HG02970 (cell line): ENCODE data around the gene HTT.

Experiments
- ATAC-seq: cut with Tn5 transposase; IDR thresholded peaks from one replicate; pipeline ENCODE4 v1.9.1; 2021; ENCODE audit warnings: mild to moderate bottlenecking, moderate library complexity, moderate number of reproducible peaks; ENCODE audit not compliant: unreplicated experiment, low FRiP score

HTT gene

GRCh38 chr4:3074078-3074845 lies at the start of gene HTT, which contains the start of gene HTT-AS:
Gene HTT (plus strand): TSS chr4:3074681. CDS start chr4:3074826, 145 bp downstream.
Gene HTT-AS (minus strand): TSS chr4:3074538.
- ATAC-seq = peak; percentile 78

DNA sequence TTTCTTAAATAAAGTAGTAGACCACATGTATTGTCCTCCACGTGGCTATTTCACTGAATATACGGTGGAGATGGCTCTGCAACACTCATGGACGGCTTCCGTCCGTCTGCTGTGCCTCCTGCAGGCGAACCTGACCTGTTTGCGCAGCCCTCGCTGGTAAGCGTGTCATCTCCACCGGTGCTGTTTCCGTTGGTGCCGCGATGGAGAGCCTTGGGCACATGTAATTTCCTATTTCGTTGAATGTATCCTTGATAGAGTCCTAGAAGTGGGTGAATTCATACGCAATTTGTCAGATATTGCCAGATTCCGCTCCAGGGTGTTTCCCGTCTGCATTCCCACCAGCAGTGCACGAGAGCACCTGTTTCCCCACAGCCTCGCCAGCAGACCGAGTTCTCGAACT lies 48.6 kb upstream of the HTT start:
- no peak for ATAC-seq

DNA sequence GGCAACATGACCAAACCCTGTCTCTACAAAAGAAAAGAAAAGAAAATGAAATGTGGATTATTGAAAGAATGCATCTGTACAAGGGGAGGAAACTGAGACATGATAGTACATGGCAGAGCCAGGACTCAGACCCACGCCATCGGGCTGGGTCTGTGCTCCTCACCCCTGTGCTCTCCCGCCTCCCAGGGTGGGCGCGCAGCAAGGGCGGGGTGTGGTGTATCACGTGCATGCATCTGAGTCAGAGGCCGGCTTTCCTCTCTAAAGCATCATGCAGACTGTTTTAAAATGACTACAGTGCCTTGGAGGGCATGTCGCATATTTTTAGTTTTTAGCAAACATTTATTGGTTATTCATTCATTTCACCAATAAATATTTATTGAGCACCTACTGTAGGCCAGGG lies 47.9 kb upstream of the HTT start:
- no peak for ATAC-seq

- no peak for ATAC-seq
Observed at GRCh38 chr4:3029464-3029863, 45.0 kb upstream of the HTT start.

GRCh38 chr4:3030566-3031356 lies 43.7 kb upstream of the HTT start:
- ATAC-seq = no peak

DNA sequence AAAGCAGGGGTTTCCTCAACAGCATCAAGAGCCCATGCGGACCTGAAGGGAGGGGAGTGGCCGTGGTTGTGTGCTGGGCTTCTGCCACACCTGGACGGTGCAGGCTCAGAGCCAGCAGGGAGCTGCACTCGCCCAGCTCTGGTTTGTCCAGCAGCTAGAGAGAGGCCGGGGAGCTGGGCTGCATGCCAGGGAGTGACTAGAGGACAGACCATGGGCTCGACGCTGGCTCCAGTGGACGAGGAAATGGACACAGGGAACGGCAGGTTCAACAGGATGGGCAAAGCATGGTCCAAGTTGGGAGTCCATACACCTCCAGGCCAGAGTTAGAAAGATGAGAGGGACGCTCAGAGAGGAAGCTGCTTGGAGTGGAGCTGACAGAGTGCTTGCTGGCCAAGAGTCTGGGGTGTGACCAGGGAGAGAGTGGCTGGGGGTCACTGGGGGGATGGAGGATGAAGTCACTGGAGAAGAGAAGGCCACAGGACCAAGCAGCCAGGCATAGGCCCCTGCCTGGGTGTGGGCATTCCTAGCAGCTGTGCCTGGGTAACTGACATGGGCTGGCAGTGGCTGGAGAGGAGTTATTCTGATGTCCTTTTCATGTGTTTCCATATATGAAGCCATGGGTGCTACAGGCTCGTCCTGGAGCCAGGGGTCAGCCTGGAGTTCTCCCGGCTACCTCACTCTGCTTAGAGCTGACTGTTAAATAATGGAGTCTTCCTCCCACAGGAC lies 43.0 kb upstream of the HTT start:
- no peak for ATAC-seq

- ATAC-seq = no peak
Observed at GRCh38 chr4:3034231-3034630, 40.2 kb upstream of the HTT start.

GRCh38 chr4:3035249-3035648 lies 39.2 kb upstream of the HTT start:
- ATAC-seq = no peak

GRCh38 chr4:3035674-3036073 lies 38.8 kb upstream of the HTT start:
- no peak for ATAC-seq

DNA sequence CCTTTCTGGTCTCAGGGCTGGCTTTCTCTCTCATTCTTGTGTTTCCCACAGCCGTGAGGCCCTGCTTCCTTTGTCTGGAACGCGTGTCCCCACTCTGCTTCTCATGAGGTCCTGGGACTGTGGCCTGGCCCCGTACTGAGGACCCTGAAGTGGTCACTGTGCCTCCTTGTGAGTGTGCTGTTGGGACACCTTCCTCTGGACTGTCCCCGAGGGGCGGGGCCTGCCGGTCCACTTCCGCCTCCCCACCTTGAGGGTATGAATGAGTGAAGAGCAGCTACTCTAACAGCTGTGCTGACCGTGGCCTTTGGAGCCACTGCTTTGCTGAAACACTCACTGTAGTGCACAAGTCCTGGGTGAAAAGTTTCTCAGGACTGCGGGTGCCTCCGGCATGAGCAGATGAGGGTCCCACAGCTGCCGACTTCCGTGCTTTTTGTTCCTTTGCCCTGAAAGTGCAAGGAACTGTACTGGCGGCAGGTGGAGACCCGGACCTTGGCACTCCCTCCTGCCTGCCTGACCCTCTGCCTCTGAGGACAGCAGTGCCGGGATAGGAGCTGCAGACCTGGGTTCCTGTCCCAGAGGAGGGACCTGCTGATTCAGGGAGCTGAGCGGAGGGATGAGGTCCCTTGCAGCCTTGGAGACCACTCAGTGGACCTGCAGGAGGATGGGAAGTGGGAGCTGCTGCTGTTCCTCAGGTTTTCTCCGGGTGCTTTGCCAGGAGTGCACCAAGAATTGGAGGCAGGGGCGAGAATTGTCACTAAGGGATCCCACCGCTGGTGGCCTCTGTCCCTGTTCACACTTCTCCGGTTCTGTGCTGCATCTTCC lies 38.1 kb upstream of the HTT start:
- ATAC-seq = no peak

DNA sequence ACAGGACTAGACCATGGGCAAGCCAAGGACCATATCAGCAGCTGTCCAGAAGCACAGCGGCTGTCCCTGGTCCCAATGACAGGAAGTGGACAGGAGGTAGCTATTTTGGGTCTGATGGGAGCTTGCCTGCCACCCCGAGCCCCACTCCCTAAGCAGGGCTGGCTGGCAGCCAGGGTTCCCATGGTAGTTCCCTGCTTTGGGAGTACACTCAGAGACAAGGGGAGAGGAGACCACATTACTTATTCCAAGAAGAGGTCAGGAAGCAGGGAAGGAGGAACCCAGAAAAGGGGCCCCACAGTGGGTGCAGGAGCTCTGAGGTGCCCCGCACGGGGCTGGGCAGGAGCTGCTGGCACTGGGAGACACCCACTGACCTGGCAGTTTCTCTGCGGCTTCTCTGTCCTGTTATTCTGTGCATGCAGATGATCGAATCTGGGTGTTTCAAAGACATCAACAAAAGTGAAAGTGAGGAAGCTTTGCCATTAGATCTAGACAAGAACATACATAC lies 36.5 kb upstream of the HTT start:
- no peak for ATAC-seq

GRCh38 chr4:3039706-3040366 lies 34.6 kb upstream of the HTT start:
- ATAC-seq = no peak

GRCh38 chr4:3040452-3041191 lies 33.9 kb upstream of the HTT start:
- no peak for ATAC-seq

DNA sequence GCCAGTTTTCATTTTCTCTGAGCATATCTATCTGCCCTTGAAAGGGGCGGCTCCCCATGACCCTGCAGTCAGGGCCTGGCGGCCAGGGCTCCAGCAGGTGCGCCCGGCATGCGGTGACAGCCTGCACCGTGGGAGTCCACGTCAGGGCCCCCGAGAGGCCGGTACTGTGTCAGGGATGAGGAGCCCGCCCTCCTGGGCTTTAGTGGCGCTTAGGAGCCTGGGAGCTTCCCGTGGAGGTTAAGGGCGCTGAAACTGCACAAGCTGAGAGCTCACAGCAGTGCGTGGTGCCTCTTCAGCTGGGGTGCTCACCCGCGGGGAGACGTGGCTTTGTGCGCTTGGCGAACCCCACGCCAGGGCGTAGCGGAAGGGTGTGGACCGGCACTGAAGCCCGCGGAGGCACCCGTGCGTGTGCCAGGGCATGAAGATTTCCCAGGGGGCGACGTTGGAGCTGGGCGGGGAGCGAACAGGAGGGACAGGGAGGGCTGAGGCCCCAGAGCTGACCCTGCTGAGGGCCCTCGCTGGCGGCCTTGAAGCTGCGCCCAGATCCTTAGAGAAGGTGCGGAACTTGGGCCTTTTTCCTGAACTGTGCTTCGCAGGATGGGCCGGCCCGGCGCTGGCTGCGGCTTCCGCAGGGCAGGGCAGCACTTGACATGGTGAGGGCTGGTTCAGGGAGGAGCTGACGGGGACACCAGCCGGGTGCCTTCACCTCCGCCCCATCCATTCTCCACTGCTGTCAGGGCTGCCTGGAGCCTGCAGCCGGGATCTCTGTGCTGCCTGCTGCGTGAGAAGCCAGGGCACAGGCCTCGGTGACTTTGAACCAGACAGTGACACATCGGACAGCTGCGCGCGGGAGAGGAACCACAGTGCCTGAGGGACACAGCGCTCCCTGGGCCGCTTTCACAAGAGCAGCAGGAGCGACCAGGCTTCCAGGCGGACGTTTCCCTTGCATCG lies 33.0 kb upstream of the HTT start:
- no peak for ATAC-seq

DNA sequence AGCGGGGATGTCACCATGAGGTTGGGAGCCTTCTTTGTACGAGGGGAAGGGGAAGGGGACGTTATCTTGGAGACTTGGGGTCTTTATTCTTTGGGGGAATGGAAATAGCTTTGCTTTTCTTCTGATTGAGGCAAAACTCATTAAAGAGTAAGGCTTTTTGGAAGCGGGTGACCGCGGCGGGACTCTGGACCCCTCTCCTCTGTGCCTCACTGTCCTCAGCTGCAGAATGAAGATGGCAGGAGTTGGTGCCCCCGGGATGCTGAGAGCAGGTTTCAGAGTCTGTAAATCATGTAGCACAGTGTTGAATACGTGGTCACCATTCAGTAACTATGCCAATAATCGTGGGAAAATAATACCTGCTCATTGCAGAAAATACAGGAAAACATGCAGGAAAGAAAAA lies 32.3 kb upstream of the HTT start:
- ATAC-seq = no peak

- no peak for ATAC-seq
Observed at GRCh38 chr4:3043282-3044020, 31.0 kb upstream of the HTT start.
